ENCODE data around the gene CSTF1.

Gene CSTF1

DNA sequence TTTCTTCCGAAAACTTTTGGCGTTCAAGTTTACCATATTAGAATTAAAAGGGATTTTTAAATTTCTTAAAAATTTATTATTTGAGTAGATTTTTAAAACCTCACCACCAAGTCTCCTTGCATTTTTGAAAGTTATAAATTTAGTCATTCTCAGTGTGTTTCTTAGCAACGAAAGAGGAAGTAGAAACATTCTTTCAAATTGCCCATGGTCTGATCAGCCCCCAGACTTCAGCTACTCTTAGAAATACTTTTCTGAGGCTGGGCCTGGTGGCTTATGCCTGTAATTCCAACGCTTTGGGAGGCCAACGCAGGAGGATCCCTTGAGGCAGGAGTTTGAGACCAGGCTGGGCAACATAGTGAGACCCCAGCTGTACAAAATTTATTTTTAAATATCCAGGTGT lies 60.9 kb downstream of the CSTF1 start:
- DNase-seq (ENCODE audit: low read depth in 2 of 2), result no peak
- H3K4me3 ChIP-seq (replicated peaks in 1 of 2; ENCODE audit: low read depth in 2 of 2, low read length in 2 of 2), result no peak overlapping the region
- TF ChIP-seq, protein P1, sequence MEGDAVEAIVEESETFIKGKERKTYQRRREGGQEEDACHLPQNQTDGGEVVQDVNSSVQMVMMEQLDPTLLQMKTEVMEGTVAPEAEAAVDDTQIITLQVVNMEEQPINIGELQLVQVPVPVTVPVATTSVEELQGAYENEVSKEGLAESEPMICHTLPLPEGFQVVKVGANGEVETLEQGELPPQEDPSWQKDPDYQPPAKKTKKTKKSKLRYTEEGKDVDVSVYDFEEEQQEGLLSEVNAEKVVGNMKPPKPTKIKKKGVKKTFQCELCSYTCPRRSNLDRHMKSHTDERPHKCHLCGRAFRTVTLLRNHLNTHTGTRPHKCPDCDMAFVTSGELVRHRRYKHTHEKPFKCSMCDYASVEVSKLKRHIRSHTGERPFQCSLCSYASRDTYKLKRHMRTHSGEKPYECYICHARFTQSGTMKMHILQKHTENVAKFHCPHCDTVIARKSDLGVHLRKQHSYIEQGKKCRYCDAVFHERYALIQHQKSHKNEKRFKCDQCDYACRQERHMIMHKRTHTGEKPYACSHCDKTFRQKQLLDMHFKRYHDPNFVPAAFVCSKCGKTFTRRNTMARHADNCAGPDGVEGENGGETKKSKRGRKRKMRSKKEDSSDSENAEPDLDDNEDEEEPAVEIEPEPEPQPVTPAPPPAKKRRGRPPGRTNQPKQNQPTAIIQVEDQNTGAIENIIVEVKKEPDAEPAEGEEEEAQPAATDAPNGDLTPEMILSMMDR (IDR thresholded peaks at IDR 0.05; ENCODE audit: low read depth, low read length), result no peak

DNA sequence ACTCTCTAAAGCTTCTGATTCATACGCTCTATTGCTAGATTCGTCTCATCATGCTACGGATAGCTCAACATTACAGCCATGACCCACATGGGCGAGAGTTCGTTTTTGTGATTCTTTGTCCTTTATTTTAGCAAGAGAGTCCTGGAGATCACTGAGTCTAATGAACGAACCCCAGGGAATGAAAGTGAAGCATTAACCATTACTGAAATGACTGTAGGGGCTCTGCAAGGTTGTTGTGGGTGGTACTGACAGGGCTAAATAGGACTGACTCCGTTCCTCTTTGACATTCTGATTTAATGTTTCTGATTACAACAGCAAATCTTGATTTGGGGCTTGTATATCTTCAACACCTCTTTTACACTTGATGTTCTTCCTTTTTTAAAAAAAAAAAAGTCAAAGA lies 62.3 kb downstream of the CSTF1 start:
- no peak overlapping the region for H3K4me3 ChIP-seq (replicated peaks in 1 of 2; ENCODE audit: low read depth in 2 of 2, low read length in 2 of 2)
- no peak for DNase-seq (ENCODE audit: low read depth in 2 of 2)
- TF ChIP-seq, protein P1 (IDR thresholded peaks at IDR 0.05; ENCODE audit: low read depth, low read length), result no peak

All from cardiac fibroblast (primary cell).